Superior temporal gyrus (tissue), 1 donor: ENCODE data around the gene PRSS22.
A peak's percentile ranks its signal among the peaks of the same experiment; 100 is the strongest.

Experiments
- DNase-seq: peaks from one replicate; pipeline ENCODE4 v3.0.0-alpha.2; 2016; ENCODE audit errors: extremely low spot score

The PRSS22 gene, protein sequence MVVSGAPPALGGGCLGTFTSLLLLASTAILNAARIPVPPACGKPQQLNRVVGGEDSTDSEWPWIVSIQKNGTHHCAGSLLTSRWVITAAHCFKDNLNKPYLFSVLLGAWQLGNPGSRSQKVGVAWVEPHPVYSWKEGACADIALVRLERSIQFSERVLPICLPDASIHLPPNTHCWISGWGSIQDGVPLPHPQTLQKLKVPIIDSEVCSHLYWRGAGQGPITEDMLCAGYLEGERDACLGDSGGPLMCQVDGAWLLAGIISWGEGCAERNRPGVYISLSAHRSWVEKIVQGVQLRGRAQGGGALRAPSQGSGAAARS

DNA sequence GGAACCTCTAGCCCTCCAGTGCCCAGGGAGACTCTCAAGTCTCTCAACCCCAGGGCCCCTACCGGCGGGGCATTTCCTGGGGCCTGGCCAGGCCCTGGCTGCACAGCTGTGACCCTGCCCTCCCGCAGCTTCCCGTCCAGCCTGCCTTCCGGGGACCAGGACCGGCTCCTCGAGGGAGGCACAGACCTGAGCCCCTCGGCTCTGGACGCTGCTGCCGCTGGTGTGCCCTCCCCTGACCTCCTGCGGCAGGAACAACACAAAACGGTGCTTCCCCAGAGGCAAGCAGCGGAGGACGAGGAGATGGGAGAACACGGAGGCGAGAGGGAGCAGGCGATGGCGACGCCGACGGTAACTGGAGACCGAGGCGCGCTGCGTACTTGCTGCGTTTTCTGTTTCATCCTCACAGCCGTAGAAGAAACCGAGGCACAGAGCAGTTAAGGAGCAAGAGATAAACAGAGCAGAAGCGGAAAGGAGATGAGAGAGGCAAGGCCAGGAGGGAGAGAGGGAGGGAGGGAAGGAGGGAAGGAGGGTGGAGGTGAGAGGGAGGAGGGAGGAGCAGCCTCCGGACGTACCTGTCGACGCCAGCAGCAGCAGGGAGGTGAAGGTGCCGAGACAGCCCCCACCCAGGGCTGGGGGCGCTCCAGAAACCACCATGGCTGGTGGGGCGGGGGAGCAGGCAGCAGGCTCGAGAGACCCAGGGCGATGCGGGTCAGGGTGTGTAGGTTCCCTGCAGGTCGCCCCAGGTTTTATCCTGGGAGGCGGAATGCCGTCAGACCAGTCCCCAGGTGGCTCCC is at the start of gene PRSS22:
TSS of gene PRSS22 (minus strand) at position 720 of the 794 bp plus-strand sequence. CDS start at position 654, 66 bp downstream.
- no peak for DNase-seq

DNA sequence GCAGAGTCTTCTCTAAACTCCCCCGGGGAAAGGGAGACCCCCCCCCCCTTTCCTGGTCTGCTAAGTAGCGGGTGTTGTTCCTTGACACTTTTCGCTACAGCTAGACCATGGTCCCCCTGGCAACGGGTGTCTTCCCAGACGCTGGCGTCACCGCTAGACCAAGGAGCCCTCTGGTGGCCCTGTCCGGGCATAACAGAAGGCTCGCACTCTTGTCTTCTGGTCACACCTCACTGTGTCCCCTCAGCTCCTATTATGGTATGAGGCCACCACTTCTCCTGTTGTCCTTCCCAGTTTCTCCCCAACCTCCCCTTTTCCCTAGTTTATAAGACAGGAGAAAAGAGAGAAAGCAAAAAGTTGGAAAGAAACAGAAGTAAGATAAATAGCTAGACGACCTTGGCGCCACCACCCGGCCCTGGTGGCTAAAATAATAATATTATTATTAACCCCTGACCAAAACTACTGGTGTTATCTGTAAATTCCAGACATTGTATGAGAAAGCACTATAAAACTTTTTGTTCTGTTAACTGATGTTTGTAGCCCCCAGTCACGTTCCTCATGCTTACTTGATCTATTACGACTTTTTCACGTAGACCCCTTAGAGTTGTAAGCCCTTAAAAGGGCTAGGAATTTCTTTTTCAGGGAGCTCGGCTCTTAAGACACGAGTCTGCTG is 49.2 kb upstream of the PRSS22 start:
- peak; percentile 33 for DNase-seq

DNA sequence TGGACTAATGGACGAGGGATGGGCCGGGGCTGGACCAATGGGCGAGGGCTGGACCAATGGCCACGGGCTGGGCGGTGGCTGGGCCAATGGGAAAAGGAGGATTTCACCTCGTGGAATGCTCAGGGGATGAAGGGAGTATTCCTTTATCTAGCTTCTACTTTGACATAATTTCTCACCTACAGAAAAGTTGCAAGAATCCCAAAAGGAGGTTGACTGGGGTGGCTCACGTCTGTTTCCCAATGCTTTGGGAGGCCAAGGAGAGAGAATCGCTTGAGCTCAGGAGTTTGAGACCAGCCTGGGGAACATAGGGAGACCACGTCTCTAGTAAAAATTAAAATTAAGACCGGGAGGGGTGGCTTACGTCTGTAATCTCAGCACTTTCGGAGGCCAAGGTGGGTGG is 48.0 kb upstream of the PRSS22 start:
- no peak for DNase-seq

DNA sequence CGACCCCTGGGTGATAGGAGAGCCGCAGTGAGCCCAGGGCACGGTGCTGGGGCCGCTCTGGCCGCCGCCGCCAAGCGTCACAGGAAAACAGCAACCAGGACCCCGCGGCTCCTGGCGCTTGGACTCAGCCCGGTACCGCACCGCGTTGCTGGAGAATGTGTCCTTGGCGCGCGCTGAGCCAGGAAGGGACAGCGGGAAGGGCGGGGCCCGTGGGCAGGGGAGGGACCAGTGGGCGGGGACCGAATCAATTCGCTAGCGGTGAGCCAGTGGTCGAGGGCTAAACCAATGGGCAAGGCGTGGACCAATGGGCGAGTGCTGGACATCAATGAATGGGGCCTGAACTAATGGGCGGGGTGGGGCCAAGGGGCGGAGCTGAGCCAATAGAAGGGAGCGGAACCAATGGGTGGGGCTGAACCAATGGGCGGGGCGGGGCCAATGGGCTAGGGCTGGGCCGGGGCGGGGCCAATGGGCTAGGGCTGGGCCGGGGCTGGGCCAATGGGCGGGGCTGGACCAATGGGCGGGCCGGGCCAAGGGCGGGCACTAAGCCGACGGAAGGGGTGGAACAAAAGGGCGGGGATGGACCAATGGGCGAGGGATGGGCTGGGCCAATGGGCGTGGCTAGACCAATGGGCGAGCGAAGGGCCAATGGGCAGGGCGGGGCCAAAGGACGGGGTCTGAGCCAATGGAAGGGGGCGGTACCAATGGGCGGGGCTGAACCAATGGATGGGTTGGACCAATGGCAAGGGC is 47.4 kb upstream of the PRSS22 start:
- peak; percentile 98 for DNase-seq

DNA sequence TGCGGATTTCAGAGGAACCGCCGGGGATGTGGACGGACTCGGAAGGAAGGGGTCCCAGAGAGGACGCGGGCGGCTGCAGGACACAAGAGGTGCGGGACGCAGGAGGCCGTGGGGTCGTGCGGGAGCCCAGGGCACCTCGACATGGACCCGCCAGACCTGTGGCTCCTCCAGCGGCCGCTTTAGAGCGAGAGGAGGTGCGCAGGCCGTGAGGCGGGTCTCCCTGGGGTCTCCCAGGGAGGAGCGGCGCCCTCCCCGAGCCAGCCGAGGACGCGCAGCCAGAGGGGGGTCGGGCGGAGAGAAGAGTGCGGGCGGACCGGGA is 46.9 kb upstream of the PRSS22 start:
- DNase-seq: no peak

DNA sequence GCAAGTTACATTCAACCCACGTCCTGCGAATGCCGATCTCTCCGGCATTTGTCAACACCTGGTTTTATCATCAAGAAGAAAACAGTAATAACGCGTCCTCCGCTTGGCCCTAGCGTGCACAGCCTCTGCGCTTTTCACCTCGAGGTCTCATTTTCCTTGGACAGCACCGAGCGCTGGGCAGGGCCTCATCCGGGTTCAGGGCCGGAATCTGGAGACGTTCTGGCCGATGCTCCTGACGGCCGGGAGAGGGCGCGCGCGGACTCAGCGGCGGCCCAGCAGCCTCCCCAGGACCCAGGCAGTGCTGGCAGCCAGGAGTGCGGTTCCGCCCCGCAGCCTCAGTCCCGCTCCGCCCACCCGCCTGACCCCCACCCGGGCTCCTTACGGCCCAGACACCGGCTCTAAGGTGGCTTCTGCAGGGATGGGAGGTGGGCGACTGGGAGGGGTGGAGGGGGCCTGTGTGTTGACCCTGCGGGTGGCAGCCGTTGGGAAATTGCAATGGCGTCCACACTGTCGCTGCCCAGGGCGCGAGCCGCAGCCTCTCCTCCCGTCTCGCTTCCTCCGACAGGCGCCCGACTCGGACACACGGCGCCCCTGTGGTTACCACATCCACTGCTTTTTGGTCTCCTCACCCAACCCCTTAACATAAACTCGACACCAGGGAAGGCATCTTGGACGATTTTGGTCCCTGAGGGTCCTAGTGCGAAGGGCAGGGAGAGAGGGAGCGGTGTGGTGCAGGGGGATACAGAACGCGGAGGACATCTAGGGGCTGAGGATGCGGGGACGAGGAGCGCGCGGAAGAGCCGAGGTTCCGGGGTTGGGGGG is 46.3 kb upstream of the PRSS22 start:
- DNase-seq: peak; percentile 89

DNA sequence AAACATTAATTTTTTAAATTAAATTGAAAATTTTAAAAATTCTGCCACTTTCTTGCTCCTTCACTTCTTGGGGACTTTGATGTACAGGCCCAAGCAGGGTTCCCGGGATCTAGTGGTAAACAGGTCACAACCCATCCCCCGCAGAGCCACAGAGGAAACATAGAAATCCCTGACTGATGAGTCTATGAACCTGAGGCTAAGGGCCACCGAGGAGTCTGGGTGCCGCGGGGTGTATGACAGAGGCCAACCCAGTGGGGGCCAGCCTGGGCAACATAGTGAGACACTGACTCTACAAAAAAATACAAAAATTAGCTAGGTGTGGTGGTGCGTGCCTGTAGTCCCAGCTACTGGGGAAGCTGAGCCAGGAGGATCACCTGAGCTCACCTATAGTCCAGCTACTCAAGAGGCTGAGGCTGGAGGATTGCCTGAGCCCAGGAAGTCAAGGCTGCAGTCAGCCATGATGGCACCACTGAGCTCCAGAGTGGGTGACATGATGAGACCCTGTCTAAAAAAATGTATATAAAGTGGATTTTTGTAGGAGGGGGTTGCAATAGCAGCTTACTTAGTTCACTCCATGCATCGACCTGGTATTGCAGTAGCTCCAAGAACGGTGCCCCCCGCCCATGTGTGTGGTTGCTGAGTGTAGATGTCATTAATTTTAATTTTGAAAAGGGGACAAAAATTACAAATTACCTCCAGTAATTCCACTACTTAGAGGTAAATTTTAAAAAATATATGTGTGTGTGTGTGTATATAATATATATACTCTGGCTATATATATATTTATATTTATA is 44.6 kb upstream of the PRSS22 start:
- no peak for DNase-seq

DNA sequence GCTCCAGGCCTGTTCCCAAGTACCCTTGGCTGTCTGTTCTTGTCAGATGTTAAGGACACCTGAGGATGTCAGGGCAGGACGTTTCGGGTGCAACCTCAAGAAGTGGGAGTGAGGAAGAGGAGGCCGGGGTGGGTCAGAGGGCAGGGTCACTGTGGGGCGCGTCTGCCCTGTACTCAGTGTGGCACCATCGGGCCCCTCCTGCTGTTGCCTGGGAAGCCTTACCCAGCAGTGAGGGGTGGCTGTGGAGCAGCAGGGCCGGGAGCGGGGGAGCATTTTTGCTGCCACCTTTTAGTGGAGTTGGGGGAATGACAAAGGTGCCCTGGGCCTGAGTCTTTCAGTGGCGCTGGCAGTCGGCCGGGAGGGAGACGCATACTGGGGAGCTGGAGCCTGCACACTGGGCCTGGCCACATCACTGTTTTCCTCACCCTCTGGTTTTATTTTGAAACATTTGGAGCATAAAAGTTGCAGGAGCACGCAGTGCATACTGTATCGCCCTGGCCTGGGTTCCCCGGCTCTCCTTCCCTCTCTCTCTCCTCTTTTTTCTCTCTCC is 42.6 kb upstream of the PRSS22 start:
- DNase-seq: no peak

DNA sequence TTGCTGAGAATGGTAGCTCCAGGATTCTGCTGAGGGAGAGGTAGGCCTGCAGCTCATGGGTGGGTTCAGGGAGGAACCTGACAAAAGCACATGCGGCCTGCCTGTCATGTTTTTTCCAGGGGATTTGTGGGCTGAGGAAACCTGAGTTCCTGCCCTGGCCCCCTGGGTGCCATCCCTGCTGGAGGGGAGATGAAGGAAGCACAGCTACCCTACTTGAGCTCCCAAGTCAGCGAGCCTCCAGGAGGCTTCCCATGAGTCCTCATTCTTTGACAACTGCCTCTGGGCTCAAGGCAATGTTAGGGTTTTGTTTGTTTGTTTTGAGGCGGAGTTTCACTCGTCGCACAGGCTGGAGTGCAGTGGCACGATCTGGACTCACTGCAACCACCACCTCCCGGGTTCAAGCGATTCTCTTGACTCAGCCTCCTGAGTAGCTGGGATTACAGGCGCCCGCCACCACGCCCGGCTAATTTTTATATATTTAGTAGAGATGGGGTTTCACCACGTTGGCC is 41.6 kb upstream of the PRSS22 start:
- no peak for DNase-seq

DNA sequence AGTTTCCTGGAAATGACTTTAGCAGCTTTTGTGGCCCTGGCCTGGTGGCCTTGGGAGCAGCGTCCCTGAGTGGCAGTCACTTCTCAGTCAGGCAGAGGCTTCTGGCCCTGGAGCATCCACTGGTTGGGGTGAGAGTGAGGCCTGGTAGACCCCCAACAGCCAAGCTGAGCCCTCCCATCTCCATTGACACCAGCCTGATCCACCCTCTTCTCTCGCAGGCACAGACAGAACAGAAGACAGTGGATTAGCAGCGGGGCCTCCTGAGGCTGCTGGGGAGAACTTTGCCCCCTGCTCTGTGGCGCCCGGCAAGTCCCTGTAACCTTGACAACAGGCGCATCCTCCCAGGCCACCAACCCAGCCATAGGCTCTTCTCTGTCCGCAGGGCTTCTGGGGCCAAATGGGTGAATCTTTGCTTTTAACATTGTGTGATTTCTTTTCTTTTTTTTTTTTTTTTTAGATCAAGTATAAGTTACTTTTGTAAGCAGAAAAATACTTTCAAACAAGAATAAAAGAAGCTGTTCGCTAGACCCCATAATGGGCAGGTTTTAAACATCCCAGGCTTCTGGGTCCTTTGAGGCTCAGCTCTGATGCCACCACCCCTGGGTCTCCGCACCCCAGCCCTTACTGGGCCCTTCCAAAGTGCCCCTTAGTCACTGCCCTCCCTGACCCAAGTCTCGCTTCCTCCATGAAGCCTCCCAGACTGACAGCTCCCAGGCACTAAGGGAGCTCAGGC is 41.0 kb upstream of the PRSS22 start:
- DNase-seq: no peak

DNA sequence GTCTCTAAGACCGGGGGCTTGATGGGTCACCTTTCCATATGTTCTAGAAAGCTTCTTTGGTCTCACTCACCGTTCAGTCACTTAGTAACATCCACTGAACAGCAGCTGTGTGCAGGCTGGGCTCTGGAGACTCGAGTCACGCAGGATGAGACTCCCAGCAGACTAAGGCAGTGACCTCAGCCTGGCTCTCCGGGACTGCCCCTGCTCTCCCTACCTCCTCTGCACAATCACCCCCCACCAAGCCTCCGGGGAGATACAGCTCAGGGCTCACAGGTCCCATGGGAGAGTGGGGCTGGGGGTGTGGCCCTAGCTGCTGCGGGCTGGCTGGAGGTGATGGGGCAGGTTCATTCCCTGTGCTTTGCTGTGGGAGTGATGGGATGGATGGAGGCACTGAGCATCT is 39.1 kb upstream of the PRSS22 start:
- DNase-seq: no peak

DNA sequence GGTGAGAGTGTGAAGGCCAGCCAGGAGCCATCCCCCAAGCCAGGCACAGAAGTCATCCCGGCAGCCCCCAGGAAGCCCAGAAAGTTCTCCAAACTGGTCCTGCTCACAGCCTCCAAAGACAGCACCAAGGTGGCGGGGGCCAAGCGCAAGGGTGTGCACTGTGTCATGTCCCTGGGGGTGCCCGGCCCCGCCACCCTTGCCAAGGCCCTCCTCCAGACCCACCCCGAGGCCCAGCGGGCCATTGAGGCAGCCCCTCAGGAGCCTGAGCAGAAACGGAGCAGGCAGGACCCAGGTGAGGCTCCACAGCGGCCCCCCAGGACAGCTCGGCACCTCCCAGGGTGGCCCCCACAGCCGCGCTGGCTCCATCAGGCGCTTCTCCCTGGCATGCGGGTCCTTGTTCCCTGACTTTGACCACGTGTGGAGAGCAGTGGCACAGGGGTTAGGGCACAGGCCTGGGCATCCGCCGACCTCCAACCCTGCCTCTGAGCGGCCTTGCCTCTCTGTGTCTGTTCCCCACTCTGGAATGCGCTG is 38.6 kb upstream of the PRSS22 start:
- DNase-seq: no peak

DNA sequence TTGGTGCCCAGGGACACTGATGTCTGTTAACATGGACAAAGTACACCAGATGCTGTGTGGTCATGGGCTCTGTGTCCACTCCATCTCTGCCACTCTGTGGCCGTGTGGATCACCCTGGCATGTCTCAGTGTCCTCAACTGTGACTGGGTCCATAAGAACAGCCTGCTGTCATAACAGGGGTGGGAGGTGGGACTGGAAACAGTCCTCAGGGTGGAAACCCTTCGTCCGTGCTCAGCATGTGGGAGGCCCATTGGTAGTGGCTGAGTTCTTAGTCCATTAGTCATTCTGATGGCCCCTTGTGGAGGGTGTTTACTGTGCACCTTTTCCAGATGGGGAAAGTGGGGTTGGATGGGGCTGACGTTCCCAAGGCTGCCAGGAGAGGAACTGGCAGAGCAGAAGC is 37.8 kb upstream of the PRSS22 start:
- DNase-seq: no peak

DNA sequence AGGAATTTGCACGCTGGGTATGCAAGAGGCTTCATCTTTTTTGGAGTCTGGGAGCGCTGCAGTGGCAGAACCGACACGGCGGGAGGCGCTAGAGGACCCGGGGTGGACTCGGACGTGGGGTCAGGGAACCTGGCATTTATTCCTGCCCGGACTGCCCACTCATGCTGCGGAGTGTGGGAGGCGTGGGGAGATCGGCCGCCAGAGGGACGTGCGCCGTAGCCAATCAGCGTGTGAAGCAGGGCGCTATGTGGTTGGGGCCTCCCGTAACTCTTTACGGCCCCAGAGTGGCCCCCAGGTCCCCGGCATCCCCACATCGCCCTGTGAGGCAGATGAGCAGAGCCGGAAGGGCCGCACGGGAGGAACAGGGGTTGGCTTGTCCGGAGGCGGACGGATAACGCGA is 36.3 kb upstream of the PRSS22 start:
- DNase-seq: no peak

DNA sequence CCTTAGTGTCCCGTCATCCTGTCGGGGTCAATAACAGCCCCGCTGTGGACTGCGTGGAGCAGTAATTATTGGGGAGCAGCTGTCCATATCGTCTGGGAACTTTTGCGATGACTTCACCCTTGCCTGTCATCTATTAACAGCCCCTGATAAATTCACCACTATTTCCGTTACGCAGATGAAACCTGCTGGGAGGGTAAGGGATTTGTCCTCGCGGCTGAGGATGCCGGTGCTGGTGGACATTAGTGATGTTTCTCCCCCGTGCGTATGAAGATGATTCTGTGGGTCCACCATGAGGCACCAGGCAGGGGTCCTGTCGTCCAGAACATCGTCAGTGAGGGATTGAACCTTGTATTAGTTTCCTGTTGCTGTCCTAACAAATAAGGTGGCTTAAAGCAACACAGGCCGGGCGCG is 26.1 kb upstream of the PRSS22 start:
- DNase-seq: no peak

DNA sequence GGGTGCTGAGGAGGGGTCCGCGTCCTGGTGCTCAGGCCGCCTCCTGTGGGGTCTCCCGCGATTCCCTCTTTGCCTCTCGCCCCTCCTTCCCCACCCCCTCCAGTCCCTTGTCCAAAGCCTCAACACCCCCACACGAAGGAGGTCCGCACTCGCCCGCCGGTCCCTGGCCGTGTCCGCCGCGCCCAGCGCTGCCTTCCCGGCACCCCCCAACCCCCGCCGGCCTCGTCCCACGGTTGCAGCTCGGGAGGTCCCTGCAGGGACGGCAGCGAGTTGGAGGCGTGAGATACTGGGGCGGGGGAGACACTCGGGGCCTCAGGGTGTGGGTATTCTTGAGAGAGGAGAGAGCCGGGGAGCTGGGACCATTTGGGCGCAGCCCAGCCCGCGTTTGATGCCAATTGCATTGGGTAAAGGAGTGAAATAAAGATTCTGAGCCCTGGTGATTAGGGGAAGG is 25.5 kb upstream of the PRSS22 start:
- DNase-seq: peak; percentile 22

DNA sequence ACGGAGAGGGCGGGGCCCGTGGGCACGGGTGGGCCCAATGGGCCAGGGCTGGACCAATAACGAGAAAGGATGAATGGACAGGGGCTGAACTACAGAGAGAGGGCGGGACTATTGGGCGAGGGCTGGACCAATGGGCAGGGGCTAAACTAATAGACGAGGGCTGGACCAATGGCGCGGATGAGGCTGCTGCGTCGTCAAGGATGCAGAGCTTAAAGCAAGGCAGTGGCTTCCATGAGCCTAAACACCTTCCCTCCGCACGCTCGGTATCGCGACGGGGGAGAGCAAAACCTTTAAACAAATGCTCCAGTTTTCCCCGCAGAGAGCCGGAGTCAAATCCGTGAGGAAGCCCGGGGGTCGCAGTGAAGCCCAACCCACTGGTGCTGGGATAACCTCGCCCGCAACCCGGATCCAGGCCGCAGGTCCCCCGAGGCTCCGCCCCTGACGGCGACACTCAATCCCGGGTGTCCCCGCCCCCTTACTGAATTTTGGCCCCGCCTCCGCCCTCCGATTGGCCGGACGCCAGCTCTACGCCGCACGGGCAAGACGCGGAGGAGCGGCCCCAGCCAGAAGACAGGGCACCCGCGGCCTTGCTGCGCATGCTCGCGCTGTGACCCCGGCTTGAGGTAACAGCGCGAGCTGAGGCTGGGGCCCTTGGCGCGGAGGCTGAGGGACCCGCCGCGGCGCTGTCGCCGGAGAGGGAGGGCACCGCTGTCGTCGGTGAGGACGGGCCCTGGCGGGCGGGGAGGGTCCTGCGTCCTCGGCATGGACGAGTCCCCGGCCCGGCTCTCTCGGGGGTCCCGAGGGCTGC is 24.9 kb upstream of the PRSS22 start, which contains the start of gene FLYWCH2:
TSS of gene FLYWCH2 (plus strand) at position 566 of the 808 bp plus-strand sequence. CDS start 13,235 bp downstream, outside the sequence.
- peak; percentile 99 for DNase-seq
